Erythroblast (primary cell): ENCODE measurements around the gene SERPINA4.

Source experiments
- DNase-seq, 2 experiments: peaks; one replicate each; lab custom pipeline; 2025; lab: John Stamatoyannopoulos, UW
- GATA1 ChIP-seq: IDR thresholded peaks from 2 replicates; pipeline ENCODE4 v1.6.1; 2011; ENCODE audit warnings: low read depth, mild to moderate bottlenecking, control low read depth, low read length, moderate library complexity
- POLR2A ChIP-seq: IDR thresholded peaks from 2 replicates; pipeline ENCODE4 v1.6.1; 2011; ENCODE audit warnings: mild to moderate bottlenecking, low read length

The SERPINA4 gene

GRCh38 chr14:94538070-94538740 lies 23.0 kb upstream of the SERPINA4 start:
- TF ChIP-seq GATA1 (no peak), POLR2A (no peak)
- DNase-seq: no peak

GRCh38 chr14:94539181-94539580 lies 22.1 kb upstream of the SERPINA4 start:
- TF ChIP-seq GATA1 (no peak), POLR2A (no peak)
- no peak for DNase-seq

- TF ChIP-seq POLR2A: no peak
- TF ChIP-seq GATA1: no peak
- DNase-seq: no peak
These were observed 21.0 kb upstream of the SERPINA4 start for GRCh38 chr14:94540031-94540794.

- TF ChIP-seq POLR2A: no peak
- TF ChIP-seq GATA1: no peak
- DNase-seq: no peak
These were observed 19.8 kb upstream of the SERPINA4 start for GRCh38 chr14:94541234-94541975.

- TF ChIP-seq POLR2A (no peak), GATA1 (no peak)
- no peak for DNase-seq
These were observed 19.0 kb upstream of the SERPINA4 start for GRCh38 chr14:94542111-94542810.

GRCh38 chr14:94542811-94543440 lies 18.3 kb upstream of the SERPINA4 start:
- TF ChIP-seq POLR2A (no peak), GATA1 (no peak)
- no peak for DNase-seq

- no peak for DNase-seq
- TF ChIP-seq POLR2A (no peak), GATA1 (no peak)
These were observed 17.7 kb upstream of the SERPINA4 start for GRCh38 chr14:94543449-94544124.

- TF ChIP-seq GATA1: no peak
- TF ChIP-seq POLR2A: no peak
- DNase-seq: no peak
These were observed 16.5 kb upstream of the SERPINA4 start for GRCh38 chr14:94544726-94545125.

GRCh38 chr14:94545131-94545841 lies 16.0 kb upstream of the SERPINA4 start:
- TF ChIP-seq GATA1: no peak
- TF ChIP-seq POLR2A: no peak
- no peak for DNase-seq

GRCh38 chr14:94547151-94547680 lies 14.0 kb upstream of the SERPINA4 start:
- DNase-seq: no peak
- no peak for TF ChIP-seq GATA1
- no peak for TF ChIP-seq POLR2A

GRCh38 chr14:94547726-94548125 lies 13.5 kb upstream of the SERPINA4 start:
- no peak for TF ChIP-seq GATA1
- DNase-seq: no peak
